ENCODE data around the gene ADAMTS14.

ADAMTS14 gene

DNA sequence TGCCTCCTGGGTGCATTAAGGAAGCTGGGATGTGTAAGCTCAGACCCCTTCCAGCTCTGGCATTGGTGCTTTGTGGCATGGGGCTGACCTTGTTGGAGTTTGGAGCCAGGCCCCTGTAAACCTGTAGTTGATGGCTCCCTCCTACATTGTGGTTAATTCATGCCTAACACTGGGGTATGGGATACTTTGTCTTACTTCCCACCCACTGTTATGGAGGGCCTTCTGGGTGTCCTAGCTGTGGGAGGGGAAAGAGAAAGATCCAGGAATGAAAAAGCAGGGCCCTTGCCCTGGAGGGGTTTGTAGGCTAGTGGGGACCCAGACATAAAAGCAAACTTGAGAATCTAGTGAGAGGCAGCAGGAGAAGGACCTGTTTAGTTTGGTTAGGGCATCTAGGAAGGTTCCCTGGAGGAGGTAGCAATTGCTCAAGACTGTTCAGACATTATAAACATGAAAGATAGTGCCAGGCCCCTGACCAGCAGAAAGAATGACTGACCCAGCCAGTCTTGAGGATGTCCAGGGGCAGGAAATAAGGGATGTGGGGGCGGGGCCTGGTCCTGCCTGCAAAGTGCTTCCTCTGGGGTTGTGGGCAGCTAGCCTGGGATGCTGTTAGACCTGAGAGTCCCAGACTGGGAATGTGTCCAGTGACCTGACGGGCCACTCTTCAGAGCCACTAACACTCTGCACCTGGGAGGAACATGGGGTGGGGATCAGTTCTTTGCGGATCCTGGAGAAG lies 6.6 kb downstream of the ADAMTS14 start:
- TF ChIP-seq SUZ12 (IDR thresholded peaks at IDR 0.05; ENCODE audit: extremely low read depth, insufficient read depth, insufficient read length) (no peak), YY1 (IDR thresholded peaks at IDR 0.05; ENCODE audit: insufficient read depth, insufficient read length) (no peak), ZNF274 (IDR thresholded peaks at IDR 0.05; ENCODE audit: low read depth, low read length) (no peak)
- DNase-seq (ENCODE audit: low read depth, low spot score) = no peak
- peaks cover 4% of the 10 kb centered on the region for H3K4me1 ChIP-seq (ENCODE audit: insufficient read depth, insufficient read length)
- no peak overlapping the region for H3K4me3 ChIP-seq (ENCODE audit: insufficient read length, low read depth)
- H3K9me3 ChIP-seq (ENCODE audit: insufficient read depth, low read length) = no peaks in the 10 kb centered on the region
- no peaks in the 10 kb centered on the region for H3K27me3 ChIP-seq (ENCODE audit: insufficient read depth, insufficient read length)
- no peak overlapping the region for H3K9ac ChIP-seq (ENCODE audit: insufficient read length, low read depth)
- peaks cover 6% of the 10 kb centered on the region for H3K36me3 ChIP-seq (ENCODE audit: insufficient read depth, insufficient read length, low read length)

DNA sequence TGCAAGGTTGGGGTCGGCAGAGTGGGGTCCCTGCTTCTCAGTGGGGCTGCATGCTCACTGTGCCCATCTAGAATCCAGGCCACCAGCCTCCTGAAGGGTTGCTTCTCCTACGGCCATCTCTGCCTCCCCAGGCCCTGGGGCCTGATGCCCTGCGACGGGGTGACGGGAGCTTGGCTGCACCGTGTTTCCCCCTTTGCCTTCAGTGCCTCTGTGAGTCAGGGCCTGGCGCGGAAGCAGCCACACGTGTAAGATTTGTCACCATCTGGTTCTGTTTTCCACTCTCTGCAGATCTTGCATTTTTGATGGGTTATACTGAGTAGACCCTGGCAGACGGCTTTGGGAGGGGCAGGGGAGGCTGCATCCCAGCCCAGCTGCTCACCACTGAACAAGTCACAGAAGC lies 7.2 kb downstream of the ADAMTS14 start:
- Histone ChIP-seq H3K4me3 (ENCODE audit: insufficient read length, low read depth) (no peak overlapping the region), H3K9ac (ENCODE audit: insufficient read length, low read depth) (no peak overlapping the region), H3K9me3 (ENCODE audit: insufficient read depth, low read length) (no peaks in the 10 kb centered on the region), H3K27me3 (ENCODE audit: insufficient read depth, insufficient read length) (no peaks in the 10 kb centered on the region), H3K36me3 (ENCODE audit: insufficient read depth, insufficient read length, low read length) (peaks cover 4% of the 10 kb centered on the region), H3K4me1 (ENCODE audit: insufficient read depth, insufficient read length) (peaks cover 4% of the 10 kb centered on the region)
- no peak for DNase-seq (ENCODE audit: low read depth, low spot score)
- no peak for TF ChIP-seq SUZ12 (IDR thresholded peaks at IDR 0.05; ENCODE audit: extremely low read depth, insufficient read depth, insufficient read length)
- no peak for TF ChIP-seq YY1 (IDR thresholded peaks at IDR 0.05; ENCODE audit: insufficient read depth, insufficient read length)
- TF ChIP-seq ZNF274 (IDR thresholded peaks at IDR 0.05; ENCODE audit: low read depth, low read length) = no peak

DNA sequence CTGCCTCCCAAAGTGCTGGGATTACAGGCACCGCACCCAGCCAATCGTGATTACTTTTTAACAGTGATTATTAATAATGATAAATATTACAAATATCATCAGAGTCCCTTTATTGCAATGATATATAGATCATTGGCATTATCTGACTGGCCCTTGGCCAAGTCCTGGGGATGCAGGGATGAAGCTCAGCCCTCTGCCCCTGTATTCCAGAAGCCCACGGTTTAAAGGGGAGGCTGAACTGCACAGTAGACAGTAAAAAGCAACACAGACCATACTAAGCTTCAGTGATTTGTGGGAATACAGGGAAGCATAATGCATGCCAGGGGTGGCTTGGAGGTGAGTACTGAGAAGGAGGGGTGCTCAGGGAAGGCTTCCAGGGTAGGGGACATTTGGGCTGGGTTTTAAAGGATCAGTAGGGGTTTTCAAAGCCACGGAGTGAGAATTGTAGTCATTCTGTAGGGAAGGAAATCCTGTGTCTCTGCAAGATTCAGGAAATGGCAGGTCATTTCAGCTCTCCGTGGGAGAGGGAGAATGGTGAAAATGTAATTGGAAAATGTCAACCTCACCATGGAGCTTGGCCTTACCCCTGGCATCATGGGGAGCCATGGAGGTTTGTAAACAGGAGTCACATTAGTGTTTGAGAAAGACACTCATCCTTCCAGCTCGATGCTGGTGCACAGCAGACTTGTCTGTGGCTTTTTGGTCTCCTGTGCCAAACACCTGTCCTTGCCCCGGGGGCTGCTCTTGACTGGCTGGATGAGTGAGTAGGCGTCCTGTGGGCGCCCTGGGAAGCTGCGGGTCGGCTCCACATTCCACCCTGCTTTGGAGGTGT lies 8.8 kb downstream of the ADAMTS14 start:
- peaks cover 5% of the 10 kb centered on the region for H3K4me1 ChIP-seq (ENCODE audit: insufficient read depth, insufficient read length)
- no peaks in the 10 kb centered on the region for H3K27me3 ChIP-seq (ENCODE audit: insufficient read depth, insufficient read length)
- TF ChIP-seq SUZ12 (IDR thresholded peaks at IDR 0.05; ENCODE audit: extremely low read depth, insufficient read depth, insufficient read length) (no peak), ZNF274 (IDR thresholded peaks at IDR 0.05; ENCODE audit: low read depth, low read length) (no peak), YY1 (IDR thresholded peaks at IDR 0.05; ENCODE audit: insufficient read depth, insufficient read length) (no peak)
- no peak overlapping the region for H3K4me3 ChIP-seq (ENCODE audit: insufficient read length, low read depth)
- H3K9ac ChIP-seq (ENCODE audit: insufficient read length, low read depth) = no peak overlapping the region
- H3K9me3 ChIP-seq (ENCODE audit: insufficient read depth, low read length) = no peaks in the 10 kb centered on the region
- DNase-seq (ENCODE audit: low read depth, low spot score) = no peak
- H3K36me3 ChIP-seq (ENCODE audit: insufficient read depth, insufficient read length, low read length) = no peaks in the 10 kb centered on the region

DNA sequence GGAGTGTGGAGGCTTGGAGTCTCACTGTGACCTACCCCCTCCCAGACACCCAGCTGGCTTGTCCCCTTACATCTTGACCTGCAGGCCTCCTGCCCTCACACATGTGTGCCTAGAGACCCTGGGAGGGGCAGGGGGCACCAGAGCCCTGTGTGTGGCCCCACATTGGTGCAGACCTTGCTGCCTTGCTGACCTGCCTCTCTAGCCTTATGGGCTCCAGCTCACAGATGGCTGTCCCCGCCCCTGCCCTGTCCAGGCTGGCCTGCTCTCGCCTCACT lies 9.4 kb downstream of the ADAMTS14 start:
- DNase-seq (ENCODE audit: low read depth, low spot score) = no peak
- H3K36me3 ChIP-seq (ENCODE audit: insufficient read depth, insufficient read length, low read length) = no peaks in the 10 kb centered on the region
- TF ChIP-seq YY1 (IDR thresholded peaks at IDR 0.05; ENCODE audit: insufficient read depth, insufficient read length) (no peak), SUZ12 (IDR thresholded peaks at IDR 0.05; ENCODE audit: extremely low read depth, insufficient read depth, insufficient read length) (no peak), ZNF274 (IDR thresholded peaks at IDR 0.05; ENCODE audit: low read depth, low read length) (no peak)
- H3K9me3 ChIP-seq (ENCODE audit: insufficient read depth, low read length) = no peaks in the 10 kb centered on the region
- H3K4me1 ChIP-seq (ENCODE audit: insufficient read depth, insufficient read length) = peaks cover 5% of the 10 kb centered on the region
- H3K4me3 ChIP-seq (ENCODE audit: insufficient read length, low read depth) = no peak overlapping the region
- H3K9ac ChIP-seq (ENCODE audit: insufficient read length, low read depth) = peak overlapping the region; percentile 17
- no peaks in the 10 kb centered on the region for H3K27me3 ChIP-seq (ENCODE audit: insufficient read depth, insufficient read length)

DNA sequence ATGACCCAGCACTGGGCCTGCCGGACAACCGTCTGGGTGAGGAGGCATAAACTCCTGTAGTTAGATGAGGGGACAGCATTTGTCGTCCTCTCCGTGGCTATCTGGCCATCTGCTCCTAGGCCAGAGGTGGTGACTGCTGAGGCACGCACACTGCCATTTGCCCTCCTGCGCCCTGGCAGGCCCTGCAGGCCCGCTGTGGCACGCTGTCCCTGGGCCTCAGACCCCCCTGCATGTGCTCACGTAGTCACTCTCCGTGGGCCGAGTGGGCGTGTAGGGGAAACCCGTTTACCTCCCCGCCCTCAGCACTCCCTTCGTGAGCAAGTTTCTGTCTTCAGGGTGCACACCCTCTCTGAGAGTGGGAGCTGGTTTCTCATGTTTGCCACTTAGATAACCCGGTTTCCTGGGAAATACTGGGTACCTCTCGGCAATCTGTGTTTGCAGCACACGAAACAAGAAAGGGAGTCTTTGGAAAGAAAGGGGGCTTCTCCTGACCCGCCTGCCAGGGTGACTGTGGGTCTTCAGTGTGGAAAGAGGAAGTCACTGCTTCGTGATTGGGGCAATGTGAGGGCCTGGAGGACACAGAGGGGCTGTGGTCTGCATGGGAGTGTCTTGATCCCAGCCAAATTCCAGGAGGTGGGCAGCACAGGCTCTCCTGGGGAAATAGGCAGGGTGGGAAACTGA lies 10.8 kb downstream of the ADAMTS14 start:
- peaks cover 5% of the 10 kb centered on the region for H3K4me1 ChIP-seq (ENCODE audit: insufficient read depth, insufficient read length)
- H3K4me3 ChIP-seq (ENCODE audit: insufficient read length, low read depth) = no peak overlapping the region
- H3K9ac ChIP-seq (ENCODE audit: insufficient read length, low read depth) = no peak overlapping the region
- H3K27me3 ChIP-seq (ENCODE audit: insufficient read depth, insufficient read length) = no peaks in the 10 kb centered on the region
- no peaks in the 10 kb centered on the region for H3K9me3 ChIP-seq (ENCODE audit: insufficient read depth, low read length)
- H3K36me3 ChIP-seq (ENCODE audit: insufficient read depth, insufficient read length, low read length) = no peaks in the 10 kb centered on the region
- no peak for DNase-seq (ENCODE audit: low read depth, low spot score)
- TF ChIP-seq SUZ12 (IDR thresholded peaks at IDR 0.05; ENCODE audit: extremely low read depth, insufficient read depth, insufficient read length) = no peak
- no peak for TF ChIP-seq YY1 (IDR thresholded peaks at IDR 0.05; ENCODE audit: insufficient read depth, insufficient read length)
- TF ChIP-seq ZNF274 (IDR thresholded peaks at IDR 0.05; ENCODE audit: low read depth, low read length) = no peak

DNA sequence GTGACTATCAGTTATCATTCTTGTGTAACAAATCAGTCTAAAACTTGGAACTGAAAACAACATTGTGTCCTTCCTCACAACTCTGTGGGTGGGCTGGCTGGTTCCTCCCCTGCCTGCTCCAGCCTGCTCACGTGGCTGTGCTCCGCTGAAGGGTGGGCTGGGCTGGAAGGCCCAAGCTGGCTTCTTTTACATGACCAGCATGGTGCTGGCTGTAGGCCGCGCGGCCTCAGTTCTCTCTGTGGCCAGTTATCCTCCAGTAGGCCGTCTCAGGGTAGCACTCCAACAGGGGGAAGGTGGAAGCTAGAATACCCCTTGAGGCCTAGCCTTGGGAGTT lies 11.3 kb downstream of the ADAMTS14 start:
- Histone ChIP-seq H3K4me1 (ENCODE audit: insufficient read depth, insufficient read length) (peaks cover 5% of the 10 kb centered on the region), H3K9me3 (ENCODE audit: insufficient read depth, low read length) (no peaks in the 10 kb centered on the region), H3K36me3 (ENCODE audit: insufficient read depth, insufficient read length, low read length) (no peaks in the 10 kb centered on the region), H3K4me3 (ENCODE audit: insufficient read length, low read depth) (no peak overlapping the region), H3K27me3 (ENCODE audit: insufficient read depth, insufficient read length) (no peaks in the 10 kb centered on the region), H3K9ac (ENCODE audit: insufficient read length, low read depth) (no peak overlapping the region)
- DNase-seq (ENCODE audit: low read depth, low spot score) = no peak
- TF ChIP-seq YY1 (IDR thresholded peaks at IDR 0.05; ENCODE audit: insufficient read depth, insufficient read length) (no peak), SUZ12 (IDR thresholded peaks at IDR 0.05; ENCODE audit: extremely low read depth, insufficient read depth, insufficient read length) (no peak), ZNF274 (IDR thresholded peaks at IDR 0.05; ENCODE audit: low read depth, low read length) (no peak)

GRCh38 chr10:70683940-70684339 lies 11.6 kb downstream of the ADAMTS14 start:
- H3K4me1 ChIP-seq (ENCODE audit: insufficient read depth, insufficient read length) = peaks cover 5% of the 10 kb centered on the region
- TF ChIP-seq ZNF274 (IDR thresholded peaks at IDR 0.05; ENCODE audit: low read depth, low read length) = no peak
- no peak for TF ChIP-seq YY1 (IDR thresholded peaks at IDR 0.05; ENCODE audit: insufficient read depth, insufficient read length)
- TF ChIP-seq SUZ12 (IDR thresholded peaks at IDR 0.05; ENCODE audit: extremely low read depth, insufficient read depth, insufficient read length) = no peak
- no peaks in the 10 kb centered on the region for H3K36me3 ChIP-seq (ENCODE audit: insufficient read depth, insufficient read length, low read length)
- no peak overlapping the region for H3K4me3 ChIP-seq (ENCODE audit: insufficient read length, low read depth)
- H3K9me3 ChIP-seq (ENCODE audit: insufficient read depth, low read length) = no peaks in the 10 kb centered on the region
- H3K27me3 ChIP-seq (ENCODE audit: insufficient read depth, insufficient read length) = no peaks in the 10 kb centered on the region
- DNase-seq (ENCODE audit: low read depth, low spot score) = no peak
- no peak overlapping the region for H3K9ac ChIP-seq (ENCODE audit: insufficient read length, low read depth)

All from NT2/D1 (cell line).